ENCODE data around the gene AMPH.
"Not testable (repeated sequence)": the region's sequence is repeated elsewhere in the genome, so short reads cannot be mapped to it uniquely, and the experiment has no call there.

AMPH gene

GRCh38 chr7:38345299-38346172 lies 285.6 kb downstream of the AMPH start:
- not testable (repeated sequence) for DNase-seq

- not testable (repeated sequence) for DNase-seq
These were observed 286.4 kb downstream of the AMPH start for GRCh38 chr7:38344741-38345140.

- not testable (repeated sequence) for DNase-seq
These were observed 289.0 kb downstream of the AMPH start for GRCh38 chr7:38342135-38342534.

GRCh38 chr7:38341172-38341705 lies 289.9 kb downstream of the AMPH start:
- DNase-seq = not testable (repeated sequence)

GRCh38 chr7:38339953-38340819 lies 291.0 kb downstream of the AMPH start:
- no peak for DNase-seq

DNA sequence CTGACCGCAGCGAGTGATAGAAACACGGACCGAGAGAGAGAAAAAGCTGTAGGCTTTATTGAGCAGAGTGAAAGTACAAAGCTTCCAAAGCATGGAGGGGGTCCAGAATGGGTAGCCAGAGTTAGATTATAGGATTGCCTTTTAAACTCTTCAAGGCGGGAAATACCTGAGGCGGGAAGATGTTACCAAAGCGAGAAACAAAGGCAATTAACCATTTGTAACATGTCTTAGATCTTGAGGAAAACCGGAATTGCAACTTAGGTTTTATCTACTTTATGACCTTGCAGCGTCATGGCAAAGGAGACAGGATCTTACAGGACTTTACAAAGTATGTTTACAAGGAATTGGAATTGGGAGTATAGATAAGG lies 295.0 kb downstream of the AMPH start:
- DNase-seq = not testable (repeated sequence)

GRCh38 chr7:38335492-38336147 lies 295.6 kb downstream of the AMPH start:
- peak; percentile 72 for DNase-seq

- DNase-seq = no peak
These were observed 296.1 kb downstream of the AMPH start for GRCh38 chr7:38335128-38335491.

DNA sequence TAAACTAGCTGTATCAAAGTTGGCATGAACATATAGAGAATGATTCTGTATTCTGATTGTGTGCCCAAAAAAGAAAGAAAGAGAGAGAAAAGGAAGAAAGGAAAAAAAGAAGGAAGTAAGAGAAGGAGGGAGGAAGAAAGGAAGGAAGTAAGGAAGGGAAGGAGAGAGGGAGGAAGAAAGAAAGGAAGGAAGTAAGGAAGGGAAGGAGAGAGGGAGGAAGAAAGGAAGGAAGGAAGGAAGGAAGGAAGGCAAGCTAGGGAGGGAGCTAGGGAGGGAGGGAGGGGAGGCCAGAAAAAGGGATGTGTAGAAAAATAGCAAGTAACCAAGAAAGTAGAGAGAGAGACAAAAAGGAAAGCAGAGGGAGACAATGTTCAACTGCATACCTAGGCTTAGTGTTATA lies 297.0 kb downstream of the AMPH start:
- DNase-seq = no peak
